Thyroid gland (tissue), 4 donors: ENCODE data around the gene DLGAP1.

Source experiments
- CTCF ChIP-seq, 6 experiments: fragments of 200-600 bp in 3 of 6; fragments of 450-650 bp in 3 of 6; sonication (generic) in 3 of 6; IDR thresholded peaks; one replicate each; pipeline ENCODE4 v1.5.1; 2016 to 2019; ENCODE audit warnings: antibody characterized with exemption in 6 of 6, mild to moderate bottlenecking in 2 of 6, inconsistent platforms in 1 of 6, moderate library complexity in 1 of 6
- POLR2A ChIP-seq, 2 donors: fragments of 450-650 bp; IDR thresholded peaks; one replicate each; pipeline ENCODE4 v1.6.1; 2017; ENCODE audit warnings: antibody characterized with exemption in 2 of 2, mild to moderate bottlenecking in 2 of 2, moderate library complexity in 1 of 2

DNA sequence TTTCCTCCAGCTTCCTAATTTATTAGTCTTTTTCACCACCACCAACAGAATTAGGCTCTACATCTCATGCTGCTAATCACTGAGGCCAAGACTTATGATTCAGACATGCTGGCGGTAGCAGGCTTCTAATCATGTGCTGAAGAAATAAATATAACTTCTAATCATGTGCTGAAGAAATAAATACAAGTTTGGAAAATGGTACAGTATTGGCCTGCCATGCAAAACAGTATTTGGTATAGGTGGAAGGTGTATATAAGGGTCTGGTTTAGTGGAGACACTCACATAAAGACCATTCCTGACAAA, 764.4 kb downstream of the DLGAP1 start:
- TF ChIP-seq CTCF (IDR thresholded peaks at IDR 0.05) (no peak), POLR2A (IDR thresholded peaks at IDR 0.05) (no peak)
